Measurements from ENCODE around the gene MPND.

Gene MPND

DNA sequence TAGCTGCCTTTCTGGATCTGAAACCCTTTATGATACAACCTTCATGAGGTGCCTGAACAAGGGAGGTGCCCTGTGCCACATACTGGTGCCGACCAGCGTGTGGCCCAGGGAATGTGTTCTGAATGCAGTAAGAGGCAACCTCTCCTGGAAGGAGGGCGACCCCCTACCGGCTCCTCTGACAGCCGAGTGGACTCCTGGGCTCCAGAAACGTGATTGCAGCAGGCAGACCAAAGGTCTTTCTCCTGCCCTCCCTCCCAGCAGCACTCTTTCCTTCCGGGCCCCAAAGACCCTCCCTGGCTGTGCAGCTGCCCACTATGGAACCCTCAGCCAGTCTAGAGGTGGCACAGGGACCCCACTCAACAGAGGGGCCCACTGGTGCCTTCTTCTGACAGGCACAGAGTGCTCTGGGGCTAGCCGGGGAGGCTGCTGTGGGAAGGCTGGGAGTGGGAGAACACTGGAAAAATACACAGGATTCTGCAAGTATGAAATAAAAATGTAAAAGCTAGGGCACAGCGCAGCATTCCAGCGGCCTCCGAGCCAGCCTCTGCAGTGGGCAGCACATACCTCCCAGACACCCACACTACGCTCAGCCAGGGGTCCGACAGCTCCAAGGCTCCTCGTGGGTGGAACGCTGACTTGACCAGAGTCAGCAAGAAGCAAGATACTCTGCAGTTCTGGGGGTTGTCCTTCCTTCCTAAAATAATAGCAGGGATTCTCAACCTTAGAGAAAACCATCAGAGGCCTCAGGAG is 42.1 kb downstream of the MPND start:
- DNase-seq = no peak

- DNase-seq = no peak
Observed at GRCh38 chr19:4386041-4386782, 42.9 kb downstream of the MPND start.

DNA sequence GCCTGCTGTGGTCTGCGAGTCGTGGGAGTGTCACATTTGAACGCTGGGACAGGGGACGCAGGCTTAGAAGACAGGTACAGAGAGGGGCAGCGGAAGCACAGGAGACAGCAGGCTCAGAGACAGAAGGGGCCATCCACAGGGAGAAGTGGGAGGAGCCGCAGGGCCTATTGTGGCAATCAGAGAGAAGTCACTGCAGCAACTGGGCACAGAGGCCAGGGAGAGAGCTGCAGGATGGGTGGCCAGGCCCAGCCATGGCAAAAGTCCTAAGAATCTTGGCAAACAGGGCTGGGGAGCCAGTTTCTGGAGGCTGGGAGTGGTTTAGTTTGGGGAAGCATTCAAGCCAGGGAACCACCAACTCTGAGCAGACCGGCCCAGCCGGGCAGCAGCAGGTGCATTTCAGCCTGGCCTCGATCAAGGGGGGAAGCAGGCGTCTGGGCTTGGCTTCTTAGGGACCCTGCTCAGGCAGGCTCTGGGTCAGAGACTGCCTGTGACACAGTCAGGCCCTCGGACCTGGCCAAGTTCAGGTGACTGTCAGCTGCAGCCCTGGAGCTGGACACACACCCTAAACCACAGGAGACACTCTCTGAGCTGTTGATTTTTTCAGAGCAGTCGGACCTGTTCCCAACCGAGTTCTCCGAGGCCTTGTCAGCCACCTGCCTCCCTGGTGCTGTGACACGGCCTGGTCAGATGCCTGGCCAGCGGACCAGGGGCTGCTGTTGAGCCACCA is 45.1 kb downstream of the MPND start:
- no peak for DNase-seq

- no peak for DNase-seq
Observed at GRCh38 chr19:4389064-4389375, 45.7 kb downstream of the MPND start.

- no peak for DNase-seq
Observed at GRCh38 chr19:4389511-4390016, 46.2 kb downstream of the MPND start.

DNA sequence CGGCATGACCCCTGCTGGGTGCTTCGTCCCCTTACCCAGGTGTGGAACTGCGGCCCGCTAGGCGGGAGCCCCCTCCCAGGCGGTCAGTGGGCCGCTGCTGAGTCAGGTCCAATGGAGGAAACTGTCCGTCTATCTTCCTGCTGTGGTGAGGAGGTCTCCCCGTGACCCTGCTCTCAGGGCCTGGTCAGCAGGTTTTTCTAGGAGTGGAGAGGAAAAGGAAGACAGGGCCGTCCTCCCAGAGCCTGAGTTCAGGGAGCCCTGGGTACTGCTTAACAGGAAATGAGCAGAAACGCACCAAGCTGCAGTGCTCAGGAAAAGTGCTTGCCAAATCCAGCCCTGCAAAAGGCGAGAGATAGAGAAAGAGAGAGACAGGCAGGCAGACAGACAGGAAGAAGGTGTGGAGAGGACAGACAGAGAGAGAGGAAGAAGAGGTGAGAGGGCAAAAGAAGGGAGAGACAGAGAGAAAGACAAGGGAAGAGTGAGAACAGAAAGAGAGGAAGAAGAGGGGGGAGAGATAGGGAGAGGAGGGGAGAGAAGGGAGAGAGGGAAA is 46.7 kb downstream of the MPND start:
- DNase-seq = no peak

DNA sequence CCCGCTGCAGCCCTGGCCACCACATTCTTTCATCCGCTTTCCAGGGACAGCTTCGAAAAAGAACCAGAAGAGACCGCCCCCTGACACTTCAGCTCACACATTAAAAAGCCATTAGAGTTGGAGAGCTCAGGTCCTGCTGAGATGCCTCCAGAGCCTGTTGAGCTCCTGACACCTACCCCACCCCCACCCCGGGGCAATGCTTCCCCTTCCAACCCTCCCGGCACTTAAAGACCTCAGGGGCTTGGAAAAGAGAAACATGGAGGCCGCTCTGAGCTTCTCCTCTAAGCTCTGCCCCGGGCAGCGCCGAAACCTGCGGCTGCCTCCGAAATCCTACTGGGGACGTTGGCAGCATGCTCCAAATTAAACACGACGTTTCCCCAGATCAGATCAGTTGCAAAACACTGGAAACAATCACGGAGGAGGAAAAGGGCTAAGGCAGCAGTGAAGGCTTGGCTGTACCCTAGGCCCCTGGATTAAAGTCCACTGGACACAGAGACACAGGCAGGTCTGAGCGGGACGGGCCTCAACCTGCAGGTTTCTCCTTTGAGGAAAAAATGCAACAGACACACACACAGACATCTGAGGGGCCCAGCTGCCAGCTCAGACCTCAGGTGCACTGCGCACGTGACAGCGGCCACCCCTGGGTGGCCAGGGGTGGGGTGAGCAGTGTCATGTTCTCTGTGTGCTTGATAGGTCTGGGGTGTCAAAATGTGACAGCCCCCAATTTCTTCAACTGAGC is 47.4 kb downstream of the MPND start:
- no peak for DNase-seq

- DNase-seq = no peak
Observed at GRCh38 chr19:4391306-4391693, 47.9 kb downstream of the MPND start.

- no peak for DNase-seq
Observed at GRCh38 chr19:4391701-4392483, 48.5 kb downstream of the MPND start.

DNA sequence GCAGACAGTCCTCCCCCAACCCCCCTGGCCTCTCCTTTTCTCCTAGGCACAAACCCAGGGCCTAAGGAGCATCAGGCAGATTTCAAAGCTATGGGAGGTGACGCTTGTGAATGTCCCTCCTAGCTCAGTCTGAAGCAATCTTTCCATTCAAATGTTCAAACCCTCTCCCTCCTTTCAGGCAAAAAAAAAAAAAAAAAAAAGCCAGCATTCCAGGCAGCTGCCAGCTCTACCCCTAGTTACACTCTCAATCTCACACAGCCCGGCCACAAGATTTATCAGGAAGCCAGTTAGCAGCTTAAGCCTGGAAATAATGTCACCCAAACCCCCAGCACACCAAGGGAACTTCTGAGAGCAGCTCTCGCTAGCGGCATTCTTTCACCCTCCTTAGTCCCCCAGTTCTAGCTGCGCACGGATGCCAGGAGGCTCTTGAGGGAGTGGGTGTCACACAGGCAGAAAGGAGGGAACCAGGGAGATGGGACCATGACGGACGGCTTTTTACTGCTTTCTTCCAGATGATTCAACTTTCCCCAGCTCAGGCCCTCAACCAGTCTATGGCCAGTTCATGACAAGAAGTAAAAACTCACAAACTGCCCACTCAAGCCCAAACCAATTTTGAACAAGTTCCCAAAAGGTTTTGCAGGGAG is 50.7 kb downstream of the MPND start:
- no peak for DNase-seq

- DNase-seq = no peak
Observed at GRCh38 chr19:4396949-4397783, 53.8 kb downstream of the MPND start.

- DNase-seq = peak; percentile 58
Observed at GRCh38 chr19:4399812-4400134, 56.4 kb downstream of the MPND start.

DNA sequence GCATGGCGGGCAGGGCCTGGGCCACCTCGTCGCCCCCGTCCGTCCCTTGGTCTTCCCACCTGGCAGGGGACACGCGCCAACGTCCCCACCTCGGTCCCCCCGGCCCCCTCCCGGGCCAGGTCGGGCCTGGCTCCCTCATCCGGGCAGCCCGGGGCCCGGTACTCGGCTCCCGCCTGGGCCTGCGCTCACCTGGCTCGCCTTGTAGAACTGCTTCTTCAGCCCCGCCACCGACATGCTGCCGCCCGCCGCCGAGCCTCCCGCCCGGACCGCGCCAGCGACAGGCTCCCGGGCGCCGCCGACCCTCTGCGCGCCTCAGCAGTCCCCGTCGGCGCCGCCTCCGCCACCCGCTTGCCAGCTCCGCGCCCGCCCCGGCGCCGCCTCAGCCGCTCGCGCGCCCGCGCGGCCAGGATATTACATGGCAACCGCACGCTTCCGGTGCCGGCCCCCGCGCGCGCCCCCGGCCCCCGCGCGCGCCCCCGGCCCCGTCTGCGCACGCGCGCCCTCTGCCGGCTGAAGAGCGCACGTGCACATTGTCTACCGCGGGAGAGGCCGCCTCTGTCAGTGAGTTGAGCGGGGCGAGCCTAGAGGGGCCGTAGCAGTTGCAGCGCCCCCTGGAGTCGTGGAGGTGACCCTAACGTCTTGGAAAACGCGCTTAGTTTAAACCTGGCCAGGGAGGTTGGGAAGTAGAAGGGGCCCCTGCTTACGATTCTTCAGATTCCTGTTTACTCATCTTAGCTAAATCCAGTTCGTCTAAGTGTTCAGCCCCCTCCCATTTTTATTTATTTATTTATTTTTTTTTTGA is 57.0 kb downstream of the MPND start, which contains the start of gene SH3GL1:
Gene SH3GL1 (minus strand): TSS at position 413 of the 802 bp plus-strand sequence. CDS start 179 bp downstream, at position 234.
- DNase-seq = peak; percentile 95

- no peak for DNase-seq
Observed at GRCh38 chr19:4401769-4402170, 58.4 kb downstream of the MPND start.

DNA sequence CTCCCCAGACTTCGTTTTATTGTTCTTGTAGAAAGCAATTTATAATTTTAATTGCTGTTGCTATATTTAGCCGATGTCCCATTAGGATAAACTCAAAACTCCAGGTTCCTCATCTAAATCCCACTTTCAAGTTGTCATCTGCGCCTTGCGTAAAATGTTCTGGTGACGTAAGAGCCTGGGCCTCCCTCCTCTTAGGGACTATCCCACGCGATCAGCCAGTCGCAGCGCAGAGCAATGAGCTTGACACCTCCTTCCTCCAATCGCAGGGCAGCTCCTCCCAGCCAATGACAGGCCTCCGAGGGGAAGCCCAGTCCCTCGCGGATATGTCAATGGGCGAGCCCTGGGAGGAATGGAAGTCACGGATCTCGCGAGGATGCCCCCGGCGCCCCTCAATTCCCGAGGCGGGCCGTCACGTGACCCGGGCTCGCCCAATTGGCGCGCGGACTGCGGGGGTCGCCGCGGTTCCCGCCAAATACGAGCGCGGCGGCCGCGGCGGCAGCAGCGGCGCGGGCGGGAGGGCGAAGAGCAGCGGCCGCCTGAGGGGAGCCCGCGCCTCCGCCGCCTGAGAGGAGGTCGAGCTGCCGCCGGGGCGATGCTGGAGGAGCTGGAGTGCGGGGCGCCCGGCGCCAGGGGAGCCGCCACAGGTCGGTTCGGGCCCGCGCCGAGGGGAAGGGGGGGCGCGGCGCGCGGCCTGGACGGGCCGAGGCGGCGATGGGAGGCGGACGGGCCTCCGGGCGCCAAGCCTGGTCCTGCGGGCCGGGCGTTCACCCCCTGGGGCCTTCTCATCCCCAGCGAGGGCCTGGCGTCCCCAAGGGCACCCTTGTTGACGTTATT is 59.0 kb downstream of the MPND start, which contains the start of gene CHAF1A:
Gene CHAF1A (plus strand): TSS at position 470 of the 834 bp plus-strand sequence. CDS start 123 bp downstream, at position 593.
- DNase-seq = peak; percentile 100

DNA sequence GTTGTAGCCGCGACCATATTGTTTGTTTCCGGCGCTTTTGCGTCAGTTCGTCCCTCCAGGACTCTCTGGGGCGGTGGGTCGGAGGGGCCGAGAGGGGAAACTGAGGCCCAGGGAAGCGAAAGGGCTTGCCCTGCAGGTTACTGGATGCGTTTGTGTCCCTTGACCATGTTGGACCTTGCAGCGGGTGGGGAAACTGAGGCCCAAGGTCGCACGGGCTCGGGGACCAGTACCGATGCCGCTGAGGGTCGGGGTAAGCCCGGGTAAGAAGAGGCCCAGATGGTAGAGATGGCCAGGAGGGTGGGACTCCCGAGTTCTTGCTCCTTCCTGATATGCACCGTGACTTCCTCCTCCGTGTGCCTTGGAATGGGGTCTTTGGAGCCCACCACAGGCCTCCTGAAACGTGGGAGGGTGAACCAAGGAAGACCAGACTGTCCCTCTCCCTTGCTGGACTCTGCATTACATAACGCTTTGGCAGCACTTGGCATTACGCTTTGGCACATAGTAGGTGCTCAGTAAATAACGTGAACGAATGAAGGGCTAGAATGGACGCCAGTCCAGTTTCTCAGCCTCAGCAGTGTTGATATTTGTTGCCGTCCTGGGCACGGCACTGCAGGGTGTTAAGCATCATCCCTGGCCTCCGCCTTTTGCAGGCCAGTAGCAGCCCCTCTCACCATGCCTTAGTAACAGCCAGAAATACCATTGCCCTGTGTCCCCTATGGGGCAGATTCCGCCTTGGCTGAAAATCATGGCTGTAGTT is 59.8 kb downstream of the MPND start:
- DNase-seq = no peak

- DNase-seq = no peak
Observed at GRCh38 chr19:4405977-4406376, 62.6 kb downstream of the MPND start.

DNA sequence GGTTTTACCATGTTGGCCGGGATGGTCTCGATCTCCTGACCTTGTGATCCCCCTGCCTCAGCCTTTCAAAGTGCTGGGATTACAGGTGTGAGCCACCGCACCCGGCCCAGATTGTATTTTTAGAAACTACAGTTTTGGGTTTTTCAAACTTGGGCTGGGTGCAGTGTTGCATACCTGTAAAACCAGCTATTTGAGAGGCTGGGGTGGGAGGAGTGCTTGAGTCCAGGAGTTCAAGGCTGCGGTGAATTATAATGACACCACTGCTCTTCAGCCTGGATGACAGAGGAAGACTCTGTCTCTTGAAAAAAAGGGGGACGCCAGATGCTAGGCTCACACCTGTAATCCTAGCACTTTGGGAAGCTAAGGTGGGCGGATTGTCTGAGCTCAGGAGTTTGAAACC is 63.3 kb downstream of the MPND start:
- no peak for DNase-seq

All from NCI-H1092 treated with DMSO at 0.1 percent for 48 hours (cell line).